ENCODE data around the gene SYT2. TPM values are rescaled to one million over a fixed set of nuclear protein-coding genes. Genes with fewer than 3 reads are reported as not detected.
"Not testable (repeated sequence)": the region's sequence is repeated elsewhere in the genome, so short reads cannot be mapped to it uniquely, and the experiment has no call there.

SYT2 gene
- total and polyA plus RNA-seq, 5 donors from 2014 or later = 0.05 TPM; not detected in 3

GRCh38 chr1:202557662-202558061, 152.6 kb downstream of the SYT2 start:
- H3K9me3 ChIP-seq (ENCODE audit: control insufficient read depth in 2 of 2, low read length in 2 of 2); H3K4me1 Mint-ChIP-seq; H3K27me3 ChIP-seq (ENCODE audit: control insufficient read depth, insufficient read depth, low read length); H3K4me3 ChIP-seq (ENCODE audit: low read depth, low read length); H3K4me3 Mint-ChIP-seq; H3K36me3 ChIP-seq (ENCODE audit: control insufficient read depth, insufficient read depth, low read length); H3K9me3 Mint-ChIP-seq; H3K27me3 Mint-ChIP-seq; H3K4me1 ChIP-seq (ENCODE audit: control insufficient read depth, insufficient read depth, low read length, poor library complexity, severe bottlenecking); DNase-seq; ATAC-seq (ENCODE audit: low read depth in 2 of 2); H3K27ac Mint-ChIP-seq; H3K27ac ChIP-seq (ENCODE audit: insufficient read depth, low read length, poor library complexity, severe bottlenecking): not testable (repeated sequence)
- H3K36me3 Mint-ChIP-seq = peaks cover 15% of the 10 kb centered on the region

- H3K4me3 ChIP-seq (ENCODE audit: low read depth, low read length); H3K9me3 ChIP-seq (ENCODE audit: control insufficient read depth in 2 of 2, low read length in 2 of 2); H3K36me3 Mint-ChIP-seq; DNase-seq; H3K4me1 ChIP-seq (ENCODE audit: control insufficient read depth, insufficient read depth, low read length, poor library complexity, severe bottlenecking); ATAC-seq (ENCODE audit: low read depth in 2 of 2); H3K27me3 Mint-ChIP-seq; H3K27ac Mint-ChIP-seq; H3K4me1 Mint-ChIP-seq; H3K4me3 Mint-ChIP-seq; H3K27me3 ChIP-seq (ENCODE audit: control insufficient read depth, insufficient read depth, low read length); H3K36me3 ChIP-seq (ENCODE audit: control insufficient read depth, insufficient read depth, low read length); H3K27ac ChIP-seq (ENCODE audit: insufficient read depth, low read length, poor library complexity, severe bottlenecking); H3K9me3 Mint-ChIP-seq: not testable (repeated sequence)
These were observed 154.2 kb downstream of the SYT2 start for GRCh38 chr1:202556037-202556436.

- H3K27ac ChIP-seq (ENCODE audit: insufficient read depth, low read length, poor library complexity, severe bottlenecking); H3K36me3 ChIP-seq (ENCODE audit: control insufficient read depth, insufficient read depth, low read length); H3K4me1 Mint-ChIP-seq; DNase-seq; H3K9me3 Mint-ChIP-seq; H3K4me3 Mint-ChIP-seq; ATAC-seq (ENCODE audit: low read depth in 2 of 2); H3K4me3 ChIP-seq (ENCODE audit: low read depth, low read length); H3K27me3 Mint-ChIP-seq; H3K27ac Mint-ChIP-seq; H3K27me3 ChIP-seq (ENCODE audit: control insufficient read depth, insufficient read depth, low read length); H3K9me3 ChIP-seq (ENCODE audit: control insufficient read depth in 2 of 2, low read length in 2 of 2); H3K4me1 ChIP-seq (ENCODE audit: control insufficient read depth, insufficient read depth, low read length, poor library complexity, severe bottlenecking); H3K36me3 Mint-ChIP-seq: not testable (repeated sequence)
These were observed 155.6 kb downstream of the SYT2 start for GRCh38 chr1:202554619-202555018.

- ATAC-seq (ENCODE audit: low read depth in 2 of 2) (no peak), DNase-seq (no peak)
- H3K27me3 Mint-ChIP-seq = no peaks in the 10 kb centered on the region
- no peak overlapping the region for H3K27ac Mint-ChIP-seq
- no peak overlapping the region for H3K4me3 Mint-ChIP-seq
- Histone ChIP-seq H3K27ac (ENCODE audit: insufficient read depth, low read length, poor library complexity, severe bottlenecking) (no peak overlapping the region), H3K4me3 (ENCODE audit: low read depth, low read length) (no peak overlapping the region), H3K4me1 (ENCODE audit: control insufficient read depth, insufficient read depth, low read length, poor library complexity, severe bottlenecking) (no peaks in the 10 kb centered on the region), H3K27me3 (ENCODE audit: control insufficient read depth, insufficient read depth, low read length) (no peaks in the 10 kb centered on the region), H3K9me3 (ENCODE audit: control insufficient read depth in 2 of 2, low read length in 2 of 2) (no peaks in the 10 kb centered on the region), H3K36me3 (ENCODE audit: control insufficient read depth, insufficient read depth, low read length) (no peaks in the 10 kb centered on the region)
- peaks cover 7% of the 10 kb centered on the region for H3K36me3 Mint-ChIP-seq
- H3K9me3 Mint-ChIP-seq = no peaks in the 10 kb centered on the region
- H3K4me1 Mint-ChIP-seq = no peaks in the 10 kb centered on the region
These were observed 156.7 kb downstream of the SYT2 start for GRCh38 chr1:202553560-202554038.

GRCh38 chr1:202553078-202553477, 157.2 kb downstream of the SYT2 start:
- H3K36me3 Mint-ChIP-seq; H3K27me3 ChIP-seq (ENCODE audit: control insufficient read depth, insufficient read depth, low read length); H3K27me3 Mint-ChIP-seq; DNase-seq; H3K4me3 ChIP-seq (ENCODE audit: low read depth, low read length); H3K9me3 Mint-ChIP-seq; H3K4me1 Mint-ChIP-seq; H3K9me3 ChIP-seq (ENCODE audit: control insufficient read depth in 2 of 2, low read length in 2 of 2); H3K27ac Mint-ChIP-seq; ATAC-seq (ENCODE audit: low read depth in 2 of 2); H3K4me3 Mint-ChIP-seq; H3K36me3 ChIP-seq (ENCODE audit: control insufficient read depth, insufficient read depth, low read length); H3K27ac ChIP-seq (ENCODE audit: insufficient read depth, low read length, poor library complexity, severe bottlenecking); H3K4me1 ChIP-seq (ENCODE audit: control insufficient read depth, insufficient read depth, low read length, poor library complexity, severe bottlenecking): not testable (repeated sequence)

GRCh38 chr1:202552615-202553014, 157.6 kb downstream of the SYT2 start:
- not testable (repeated sequence) for DNase-seq; ATAC-seq (ENCODE audit: low read depth in 2 of 2); H3K36me3 ChIP-seq (ENCODE audit: control insufficient read depth, insufficient read depth, low read length); H3K27me3 Mint-ChIP-seq; H3K27ac Mint-ChIP-seq; H3K27me3 ChIP-seq (ENCODE audit: control insufficient read depth, insufficient read depth, low read length); H3K9me3 Mint-ChIP-seq; H3K9me3 ChIP-seq (ENCODE audit: control insufficient read depth in 2 of 2, low read length in 2 of 2); H3K4me3 ChIP-seq (ENCODE audit: low read depth, low read length); H3K4me3 Mint-ChIP-seq; H3K36me3 Mint-ChIP-seq; H3K27ac ChIP-seq (ENCODE audit: insufficient read depth, low read length, poor library complexity, severe bottlenecking); H3K4me1 Mint-ChIP-seq; H3K4me1 ChIP-seq (ENCODE audit: control insufficient read depth, insufficient read depth, low read length, poor library complexity, severe bottlenecking)

- H3K27ac Mint-ChIP-seq = no peak overlapping the region
These were observed 158.6 kb downstream of the SYT2 start for GRCh38 chr1:202551683-202552082.

GRCh38 chr1:202550088-202550487, 160.2 kb downstream of the SYT2 start:
- H3K36me3 ChIP-seq (ENCODE audit: control insufficient read depth, insufficient read depth, low read length); H3K9me3 Mint-ChIP-seq; H3K4me1 ChIP-seq (ENCODE audit: control insufficient read depth, insufficient read depth, low read length, poor library complexity, severe bottlenecking); H3K4me3 Mint-ChIP-seq; DNase-seq; H3K9me3 ChIP-seq (ENCODE audit: control insufficient read depth in 2 of 2, low read length in 2 of 2); H3K36me3 Mint-ChIP-seq; H3K27me3 Mint-ChIP-seq; ATAC-seq (ENCODE audit: low read depth in 2 of 2); H3K4me3 ChIP-seq (ENCODE audit: low read depth, low read length); H3K27me3 ChIP-seq (ENCODE audit: control insufficient read depth, insufficient read depth, low read length); H3K27ac Mint-ChIP-seq; H3K27ac ChIP-seq (ENCODE audit: insufficient read depth, low read length, poor library complexity, severe bottlenecking): not testable (repeated sequence)
- peaks cover 0 to 11% (median 5%) of the 10 kb centered on the region in 4 donors for H3K4me1 Mint-ChIP-seq

More at GRCh38 chr1:202551683-202552082, 158.6 kb downstream of the SYT2 start:
- Histone ChIP-seq H3K27ac (ENCODE audit: insufficient read depth, low read length, poor library complexity, severe bottlenecking) (no peak overlapping the region), H3K27me3 (ENCODE audit: control insufficient read depth, insufficient read depth, low read length) (no peaks in the 10 kb centered on the region), H3K9me3 (ENCODE audit: control insufficient read depth in 2 of 2, low read length in 2 of 2) (no peaks in the 10 kb centered on the region), H3K4me3 (ENCODE audit: low read depth, low read length) (no peak overlapping the region), H3K36me3 (ENCODE audit: control insufficient read depth, insufficient read depth, low read length) (no peaks in the 10 kb centered on the region), H3K4me1 (ENCODE audit: control insufficient read depth, insufficient read depth, low read length, poor library complexity, severe bottlenecking) (no peaks in the 10 kb centered on the region)
- ATAC-seq (ENCODE audit: low read depth in 2 of 2) (no peak), DNase-seq (no peak)
- H3K4me3 Mint-ChIP-seq = no peak overlapping the region
- H3K4me1 Mint-ChIP-seq = peaks cover 0 to 3% (median 0%) of the 10 kb centered on the region in 4 donors
- H3K27me3 Mint-ChIP-seq = no peaks in the 10 kb centered on the region
- no peaks in the 10 kb centered on the region for H3K9me3 Mint-ChIP-seq
- peaks cover 5% of the 10 kb centered on the region for H3K36me3 Mint-ChIP-seq

Data from CD4-positive, CD25-positive, alpha-beta regulatory T cell (primary cell).